Renal cortical epithelial cell (primary cell): ENCODE measurements around the gene ACE2. TPM values are rescaled to one million over a fixed set of nuclear protein-coding genes. Genes with fewer than 3 reads are reported as not detected.

Experiments used
- DNase-seq: peaks from one replicate; pipeline ENCODE4 v3.0.0-alpha.2; 2011; ENCODE audit warnings: low read depth
- total RNA-seq: library from RNA; depleted of rRNA; stranded (reverse); fragments of >200 nt; gene quantifications from 2 replicates; pipeline ENCODE4 v1.2.3, GENCODE V29; 2014

The ACE2 gene
- total RNA-seq, 1 donor from 2014 or later = 0.35 TPM

GRCh38 chrX:15511563-15511962 is 89.2 kb downstream of the ACE2 start:
- no peak for DNase-seq

Other genes starting within 250 kb of the ACE2 start
- gene VEGFD, start 216.5 kb downstream of the ACE2 start, total RNA-seq = 0.05 TPM in 1 of 2 replicates, not detected in the other
- gene PIR, start 107.6 kb downstream of the ACE2 start, total RNA-seq = 4.2 and 6.3 TPM in 2 replicates
- gene BMX, start 100.2 kb downstream of the ACE2 start, total RNA-seq = 0.15 and 0.35 TPM in 2 replicates
- 2.8 and 3.0 TPM in 2 replicates for gene CLTRN, start 63.8 kb upstream of the ACE2 start, total RNA-seq
- 2.1 and 5.4 TPM in 2 replicates for gene CA5B, start 137.3 kb upstream of the ACE2 start, total RNA-seq
- gene ZRSR2, start 189.5 kb upstream of the ACE2 start, total RNA-seq = 2.6 and 7.5 TPM in 2 replicates